HepG2 (cell line): ENCODE data around the gene ZDHHC14. TPM values are rescaled to one million over a fixed set of nuclear protein-coding genes. Genes with fewer than 3 reads are reported as not detected.

Experiments used
- BCL6 ChIP-seq: IDR thresholded peaks from 2 replicates; pipeline ENCODE4 v1.6.1; 2016; ENCODE audit warnings: missing genetic modification reagents, missing compliant biosample characterization
- ISL2 ChIP-seq: sonication (generic); formaldehyde crosslinking; IDR thresholded peaks from 2 replicates; pipeline ENCODE4 v1.5.0; 2020; ENCODE audit warnings: missing genetic modification reagents
- KDM1A ChIP-seq: IDR thresholded peaks from 2 replicates; pipeline ENCODE4 v1.6.1; 2016; ENCODE audit warnings: missing compliant biosample characterization
- KDM3A ChIP-seq: IDR thresholded peaks from 2 replicates; pipeline ENCODE4 v1.6.1; 2018; ENCODE audit warnings: low read depth, missing compliant biosample characterization
- MEF2D ChIP-seq: sonication (generic); formaldehyde crosslinking; IDR thresholded peaks from 2 replicates; pipeline ENCODE4 v1.5.1; 2020; ENCODE audit warnings: mild to moderate bottlenecking, missing genetic modification reagents
- MIXL1 ChIP-seq: IDR thresholded peaks from 2 replicates; pipeline ENCODE4 v1.6.1; 2016
- MTA1 ChIP-seq: sonication (generic); formaldehyde crosslinking; IDR thresholded peaks from 2 replicates; pipeline ENCODE4 v1.4.0; 2020; ENCODE audit warnings: missing genetic modification reagents, mild to moderate bottlenecking, borderline replicate concordance
- MTF1 ChIP-seq: sonication (generic); formaldehyde crosslinking; IDR thresholded peaks from 2 replicates; pipeline ENCODE4 v1.5.0; 2020; ENCODE audit warnings: missing genetic modification reagents
- NFKBIZ ChIP-seq: IDR thresholded peaks from 2 replicates; pipeline ENCODE4 v1.6.1; 2018; ENCODE audit warnings: missing genetic modification reagents, missing compliant biosample characterization
- NONO ChIP-seq, 2 experiments: fragments of 450-650 bp in 1 of 2; sonication (generic) in 1 of 2; formaldehyde crosslinking in 1 of 2; IDR thresholded peaks in 1 of 2; conservative IDR thresholded peaks in 1 of 2; 2 replicates each; pipeline versions ENCODE4 v1.6.1 to v1.8.0; 2017 to 2022; ENCODE audit warnings: mild to moderate bottlenecking in 1 of 2, missing genetic modification reagents in 1 of 2, moderate library complexity in 1 of 2
- RFXANK ChIP-seq: IDR thresholded peaks from 2 replicates; pipeline ENCODE4 v1.6.1; 2016
- RFXAP ChIP-seq: sonication (generic); formaldehyde crosslinking; IDR thresholded peaks from 2 replicates; pipeline ENCODE4 v1.4.0; 2020; ENCODE audit warnings: missing genetic modification reagents, borderline replicate concordance
- RORA ChIP-seq: sonication (generic); formaldehyde crosslinking; IDR thresholded peaks from 2 replicates; pipeline ENCODE4 v1.5.0; 2020; ENCODE audit warnings: mild to moderate bottlenecking, missing genetic modification reagents, moderate library complexity
- SNAI1 ChIP-seq: sonication (generic); formaldehyde crosslinking; IDR thresholded peaks from 2 replicates; pipeline ENCODE4 v1.5.0; 2020; ENCODE audit warnings: mild to moderate bottlenecking, missing genetic modification reagents, borderline replicate concordance
- SSRP1 ChIP-seq: IDR thresholded peaks from 2 replicates; pipeline ENCODE4 v1.6.1; 2016; ENCODE audit warnings: control low read depth
- ZC3H4 ChIP-seq: sonication (generic); formaldehyde crosslinking; IDR thresholded peaks from 2 replicates; pipeline ENCODE4 v1.4.0; 2020; ENCODE audit warnings: missing genetic modification reagents, borderline replicate concordance
- ZFP1 ChIP-seq: IDR thresholded peaks from 2 replicates; pipeline ENCODE4 v1.6.1; 2016
- ZFP36L2 ChIP-seq: sonication (generic); formaldehyde crosslinking; IDR thresholded peaks from 2 replicates; pipeline ENCODE4 v1.4.0; 2020; ENCODE audit warnings: missing genetic modification reagents
- ZFP62 ChIP-seq: sonication (generic); formaldehyde crosslinking; IDR thresholded peaks from 2 replicates; pipeline ENCODE4 v1.4.0; 2020; ENCODE audit warnings: missing genetic modification reagents
- ZNF143 ChIP-seq: sonication (generic); formaldehyde crosslinking; IDR thresholded peaks from 2 replicates; pipeline ENCODE4 v1.4.0; 2020; ENCODE audit warnings: missing genetic modification reagents
- ZNF335 ChIP-seq: sonication (generic); formaldehyde crosslinking; IDR thresholded peaks from 2 replicates; pipeline ENCODE4 v1.4.0; 2020; ENCODE audit warnings: missing genetic modification reagents
- ZNF362 ChIP-seq: sonication (generic); formaldehyde crosslinking; IDR thresholded peaks from 2 replicates; pipeline ENCODE4 v1.4.0; 2020; ENCODE audit warnings: missing genetic modification reagents, mild to moderate bottlenecking, borderline replicate concordance
- ZNF557 ChIP-seq: sonication (generic); formaldehyde crosslinking; IDR thresholded peaks from 2 replicates; pipeline ENCODE4 v1.4.0; 2020; ENCODE audit warnings: missing genetic modification reagents
- ZNF670 ChIP-seq: sonication (generic); formaldehyde crosslinking; IDR thresholded peaks from 2 replicates; pipeline ENCODE4 v1.8.0; 2022; ENCODE audit warnings: mild to moderate bottlenecking, missing genetic modification reagents, borderline replicate concordance
- ZNF850 ChIP-seq: sonication (generic); formaldehyde crosslinking; conservative IDR thresholded peaks from 2 replicates; pipeline ENCODE4 v1.9.0; 2021; ENCODE audit warnings: mild to moderate bottlenecking, missing genetic modification reagents
- polyA plus RNA-seq, 8 experiments: library from polyadenylated mRNA; depleted of rRNA in 3 of 8; stranded (reverse) in 7 of 8; unstranded in 1 of 8; fragments of >200 nt; fragmentation: Illumina TruSeq in 4 of 8; extraction: Trizol in 4 of 8; gene quantifications; 2 replicates each; pipeline versions ENCODE4 v1.2.1 to v1.2.3, GENCODE V29; 2011 to 2016; ENCODE audit warnings: low read depth in 4 of 8, missing spikeins in 1 of 8, mixed read lengths in 1 of 8; ENCODE audit not compliant: insufficient read depth in 1 of 8
- total RNA-seq, 5 experiments: library from RNA; depleted of rRNA; stranded (reverse); fragments of >200 nt; fragmentation: Illumina TruSeq; extraction: Trizol; gene quantifications; 2 replicates each; pipeline ENCODE4 v1.2.3, GENCODE V29; 2016; ENCODE audit warnings: low read depth in 1 of 5
- TF ChIP-seq, protein P1 (sequence below): IDR thresholded peaks from 2 replicates; pipeline ENCODE4 v1.6.1; 2012; ENCODE audit warnings: inconsistent platforms
- TF ChIP-seq, protein P2 (sequence below): IDR thresholded peaks from 2 replicates; pipeline ENCODE4 v1.4.0; 2020; ENCODE audit warnings: mild to moderate bottlenecking, missing genetic modification reagents

Gene ZDHHC14
- total and polyA plus RNA-seq, 2 of the 13 experiments (the other 11 are each of a cell fraction or from before 2014, with no cell fraction given) = 3.7 to 9.5 TPM

DNA sequence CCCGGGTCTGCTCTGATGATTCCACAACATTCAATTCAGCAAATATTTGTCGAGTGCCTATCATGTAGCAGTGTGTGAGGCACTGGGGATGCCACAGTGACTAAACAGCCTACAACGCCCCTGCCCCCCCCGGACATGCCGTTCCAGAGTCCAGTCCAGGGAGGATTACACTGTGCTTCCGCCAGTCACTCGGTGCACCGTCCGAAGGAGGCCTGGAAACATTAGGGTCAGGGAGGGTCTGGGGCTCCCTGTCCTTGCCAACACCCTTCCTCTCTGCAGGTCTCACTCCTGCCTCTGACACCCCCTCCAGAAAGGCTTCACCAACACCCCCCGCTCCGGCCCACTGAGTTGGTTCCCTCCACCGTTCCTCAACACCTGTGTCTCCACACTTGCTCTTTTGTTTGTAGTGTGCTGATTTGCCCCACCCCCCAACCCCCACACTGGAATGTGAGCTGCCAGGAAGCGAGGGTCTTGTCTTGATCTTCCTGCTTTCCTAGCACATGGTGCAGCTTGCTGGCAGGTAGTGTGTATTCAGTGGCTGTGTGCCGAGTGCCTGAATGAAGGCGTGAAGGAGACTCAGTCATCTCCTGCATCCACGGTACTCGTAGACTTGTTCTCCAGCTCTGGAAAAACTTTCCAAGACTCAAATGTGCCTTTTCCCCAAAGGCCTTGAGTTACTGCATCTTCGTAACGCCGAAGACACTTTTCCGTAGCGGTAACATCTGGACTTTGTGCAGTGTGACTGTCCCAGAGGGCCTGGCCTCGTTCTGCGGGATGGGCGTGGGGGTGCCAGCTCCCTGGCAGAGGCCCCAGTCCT, 150.4 kb downstream of the ZDHHC14 start (continued):
- TF ChIP-seq ZNF143 (CRISPR knock-in tag) (peak; percentile 68), MTF1 (peak; percentile 67; the same call in 1 of the 2 replicates), ZFP36L2 (CRISPR knock-in tag) (no peak; the same call in 1 of the 2 replicates), RFXAP (CRISPR knock-in tag) (peak; percentile 94; the same call in 1 of the 2 replicates), MIXL1 (peak; percentile 96), ISL2 (CRISPR knock-in tag) (peak; percentile 95), ZC3H4 (CRISPR knock-in tag) (peak; percentile 91; the same call in 1 of the 2 replicates), KDM3A (CRISPR knock-in tag) (peak; percentile 98), ZNF335 (CRISPR knock-in tag) (peak; percentile 83), ZFP62 (CRISPR knock-in tag) (no peak), ZFP1 (CRISPR knock-in tag) (0 out of 2 replicates have a peak, but pooled peaks have one; percentile 78), NONO (IDR thresholded peaks at IDR 0.05) (no peak), NONO (CRISPR knock-in tag; conservative IDR thresholded peaks at IDR 0.05) (peak; percentile 93), ZNF670 (CRISPR knock-in tag) (peak; percentile 88; the same call in 1 of the 2 replicates), MEF2D (CRISPR knock-in tag) (peak; percentile 99), MTA1 (CRISPR knock-in tag) (peak; percentile 100), BCL6 (CRISPR knock-in tag) (peak; percentile 94), RFXANK (CRISPR knock-in tag) (peak; percentile 76; the same call in 1 of the 2 replicates), ZNF557 (peak; percentile 87; the same call in 1 of the 2 replicates), NFKBIZ (CRISPR knock-in tag) (peak; percentile 99), ZNF850 (CRISPR knock-in tag) (no peak), RORA (no peak), SNAI1 (CRISPR knock-in tag) (peak; percentile 99), ZNF362 (CRISPR knock-in tag) (peak; percentile 79), KDM1A (CRISPR knock-in tag) (peak; percentile 93), SSRP1 (CRISPR knock-in tag) (no peak)
- TF ChIP-seq, protein P1, sequence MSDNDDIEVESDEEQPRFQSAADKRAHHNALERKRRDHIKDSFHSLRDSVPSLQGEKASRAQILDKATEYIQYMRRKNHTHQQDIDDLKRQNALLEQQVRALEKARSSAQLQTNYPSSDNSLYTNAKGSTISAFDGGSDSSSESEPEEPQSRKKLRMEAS = no peak
- TF ChIP-seq, protein P2, sequence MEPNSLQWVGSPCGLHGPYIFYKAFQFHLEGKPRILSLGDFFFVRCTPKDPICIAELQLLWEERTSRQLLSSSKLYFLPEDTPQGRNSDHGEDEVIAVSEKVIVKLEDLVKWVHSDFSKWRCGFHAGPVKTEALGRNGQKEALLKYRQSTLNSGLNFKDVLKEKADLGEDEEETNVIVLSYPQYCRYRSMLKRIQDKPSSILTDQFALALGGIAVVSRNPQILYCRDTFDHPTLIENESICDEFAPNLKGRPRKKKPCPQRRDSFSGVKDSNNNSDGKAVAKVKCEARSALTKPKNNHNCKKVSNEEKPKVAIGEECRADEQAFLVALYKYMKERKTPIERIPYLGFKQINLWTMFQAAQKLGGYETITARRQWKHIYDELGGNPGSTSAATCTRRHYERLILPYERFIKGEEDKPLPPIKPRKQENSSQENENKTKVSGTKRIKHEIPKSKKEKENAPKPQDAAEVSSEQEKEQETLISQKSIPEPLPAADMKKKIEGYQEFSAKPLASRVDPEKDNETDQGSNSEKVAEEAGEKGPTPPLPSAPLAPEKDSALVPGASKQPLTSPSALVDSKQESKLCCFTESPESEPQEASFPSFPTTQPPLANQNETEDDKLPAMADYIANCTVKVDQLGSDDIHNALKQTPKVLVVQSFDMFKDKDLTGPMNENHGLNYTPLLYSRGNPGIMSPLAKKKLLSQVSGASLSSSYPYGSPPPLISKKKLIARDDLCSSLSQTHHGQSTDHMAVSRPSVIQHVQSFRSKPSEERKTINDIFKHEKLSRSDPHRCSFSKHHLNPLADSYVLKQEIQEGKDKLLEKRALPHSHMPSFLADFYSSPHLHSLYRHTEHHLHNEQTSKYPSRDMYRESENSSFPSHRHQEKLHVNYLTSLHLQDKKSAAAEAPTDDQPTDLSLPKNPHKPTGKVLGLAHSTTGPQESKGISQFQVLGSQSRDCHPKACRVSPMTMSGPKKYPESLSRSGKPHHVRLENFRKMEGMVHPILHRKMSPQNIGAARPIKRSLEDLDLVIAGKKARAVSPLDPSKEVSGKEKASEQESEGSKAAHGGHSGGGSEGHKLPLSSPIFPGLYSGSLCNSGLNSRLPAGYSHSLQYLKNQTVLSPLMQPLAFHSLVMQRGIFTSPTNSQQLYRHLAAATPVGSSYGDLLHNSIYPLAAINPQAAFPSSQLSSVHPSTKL (CRISPR knock-in tag) = peak; percentile 99
